Naive thymus-derived CD4-positive, alpha-beta T cell (primary cell): ENCODE measurements around the gene ARHGAP42. TPM values are rescaled to one million over a fixed set of nuclear protein-coding genes. Genes with fewer than 3 reads are reported as not detected.

Source experiments
- ATAC-seq: fragments of 150-1000 bp; cut with Tn5 transposase; 2 replicates; pipeline ENCODE4 v1.10.0; 2021; ENCODE audit warnings: mild to moderate bottlenecking, moderate library complexity
- CTCF ChIA-PET: fragments of 350-600 bp; sonication (Branson Sonifier 250); formaldehyde crosslinking; loops from one replicate; lab custom pipeline; 2021; ENCODE audit warnings: antibody characterized with exemption; lab: Charles Lee
- POLR2A ChIA-PET: fragments of 350-600 bp; sonication (Branson Sonifier 250); formaldehyde crosslinking; loops from one replicate; lab custom pipeline; 2021; ENCODE audit warnings: antibody characterized with exemption, inconsistent platforms; lab: Charles Lee
- DNase-seq, 9 donors: peaks; one replicate each; pipeline versions ENCODE4 v3.0.0 to v3.0.0-alpha.2; 2020 to 2022; ENCODE audit warnings: mixed read lengths in 1 of 9
- H3K27ac ChIP-seq: one replicate; pipeline ENCODE4 v1.7.0; 2013; ENCODE audit warnings: mild to moderate bottlenecking, low read depth, low read length, moderate library complexity
- H3K27me3 ChIP-seq, 2 donors: one replicate each; pipeline ENCODE4 v1.7.0; 2013; ENCODE audit warnings: low read length in 2 of 2, mild to moderate bottlenecking in 2 of 2, moderate library complexity in 2 of 2; ENCODE audit not compliant: control insufficient read depth in 2 of 2, insufficient read depth in 2 of 2
- H3K36me3 ChIP-seq, 3 experiments: 1 replicate in 2 of 3; 2 replicates in 1 of 3; pipeline ENCODE4 v1.7.0; 2013; ENCODE audit warnings: low read length in 3 of 3, mild to moderate bottlenecking in 3 of 3, moderate library complexity in 1 of 3; ENCODE audit not compliant: insufficient read depth in 3 of 3, control insufficient read depth in 2 of 3
- H3K4me1 ChIP-seq, 2 donors: one replicate each; pipeline ENCODE4 v1.7.0; 2013; ENCODE audit warnings: low read length in 2 of 2, mild to moderate bottlenecking in 2 of 2, moderate library complexity in 1 of 2; ENCODE audit not compliant: control insufficient read depth in 2 of 2, insufficient read depth in 2 of 2
- H3K4me3 ChIP-seq: 2 replicates; pipeline ENCODE4 v1.7.0; 2013; ENCODE audit warnings: mild to moderate bottlenecking, low read length
- H3K9me3 ChIP-seq, 3 experiments: 1 replicate in 2 of 3; 2 replicates in 1 of 3; pipeline ENCODE4 v1.7.0; 2013; ENCODE audit warnings: low read length in 3 of 3; ENCODE audit not compliant: control insufficient read depth in 2 of 3
- H3K27ac Mint-ChIP-seq, 9 donors: one replicate each; pipeline ENCODE4 v1.8.0; 2020 to 2022; ENCODE audit warnings: mixed read lengths in 9 of 9, mild to moderate bottlenecking in 8 of 9, moderate library complexity in 5 of 9, inconsistent platforms in 2 of 9
- H3K27me3 Mint-ChIP-seq, 5 donors: one replicate each; pipeline ENCODE4 v1.8.0; 2021 to 2022; ENCODE audit warnings: mixed read lengths in 5 of 5, mild to moderate bottlenecking in 1 of 5
- H3K36me3 Mint-ChIP-seq, 5 donors: one replicate each; pipeline ENCODE4 v1.8.0; 2020 to 2022; ENCODE audit warnings: mixed read lengths in 5 of 5, mild to moderate bottlenecking in 3 of 5, inconsistent platforms in 1 of 5
- H3K4me1 Mint-ChIP-seq, 7 donors: one replicate each; pipeline ENCODE4 v1.8.0; 2020 to 2022; ENCODE audit warnings: mixed read lengths in 7 of 7, mild to moderate bottlenecking in 3 of 7, inconsistent platforms in 1 of 7
- H3K4me3 Mint-ChIP-seq, 10 donors: one replicate each; pipeline ENCODE4 v1.8.0; 2020 to 2022; ENCODE audit warnings: mild to moderate bottlenecking in 10 of 10, mixed read lengths in 10 of 10, moderate library complexity in 6 of 10, inconsistent platforms in 2 of 10
- H3K9me3 Mint-ChIP-seq, 11 donors: one replicate each; pipeline ENCODE4 v1.8.0; 2020 to 2022; ENCODE audit warnings: mixed read lengths in 11 of 11, mild to moderate bottlenecking in 4 of 11, inconsistent platforms in 1 of 11, moderate library complexity in 1 of 11
- intact Hi-C, 2 donors: fragments of 100-400 bp; cut with micrococcal nuclease; formaldehyde crosslinking; loops; one replicate each; pipeline ENCODE4 v1.15.1; 2023
- polyA plus RNA-seq, 2 donors: library from polyadenylated mRNA; unstranded; fragments of 300-500 nt; fragmentation: Illumina TruSeq; gene quantifications; one replicate each; pipeline ENCODE4 v1.2.3, GENCODE V29; 2021
- total RNA-seq, 6 experiments: library from RNA in 5 of 6; stranded (reverse) in 5 of 6; gene quantifications; 1 replicate in 5 of 6; 2 replicates in 1 of 6; pipeline ENCODE4 v1.2.3 and lab custom pipeline; 2021 to 2026

ARHGAP42 gene
- total and polyA plus RNA-seq, 7 experiments from 2014 or later, result 0.05 to 0.66 (median 0.21) TPM; not detected in 4

DNA sequence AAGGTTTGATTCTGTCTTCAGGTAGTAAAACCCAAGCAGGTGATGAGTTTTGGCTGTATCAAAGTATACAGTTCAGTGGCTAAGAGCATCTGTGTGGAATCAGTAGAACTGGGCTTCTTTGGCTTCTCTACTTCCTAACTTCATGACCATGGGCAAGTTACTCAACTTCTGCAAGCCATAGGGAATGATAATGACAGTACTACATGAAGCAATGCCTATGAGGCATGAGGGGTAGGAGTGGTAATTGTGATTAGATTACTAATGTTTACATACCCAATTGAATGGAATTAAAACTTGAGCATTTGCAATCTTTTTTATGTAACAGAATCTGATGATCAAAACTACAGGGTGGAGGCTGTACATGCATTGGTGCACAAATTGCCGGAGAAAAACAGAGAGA is 278.3 kb downstream of the ARHGAP42 start:
- ATAC-seq (no peak), DNase-seq (no peak)
- no peak overlapping the region for H3K4me3 Mint-ChIP-seq
- Histone ChIP-seq H3K4me1 (no peaks in the 10 kb centered on the region), H3K27ac (no peak overlapping the region), H3K36me3 (no peaks in the 10 kb centered on the region), H3K4me3 (no peak overlapping the region), H3K27me3 (no peaks in the 10 kb centered on the region), H3K9me3 (no peaks in the 10 kb centered on the region)
- no peaks in the 10 kb centered on the region for H3K4me1 Mint-ChIP-seq
- H3K36me3 Mint-ChIP-seq, result peaks cover 0 to 5% (median 0%) of the 10 kb centered on the region in 5 donors
- intact Hi-C loops, result no loop called here
- H3K9me3 Mint-ChIP-seq, result peaks cover 0 to 17% (median 5%) of the 10 kb centered on the region in 11 donors
- H3K27ac Mint-ChIP-seq, result no peak overlapping the region
- no peaks in the 10 kb centered on the region for H3K27me3 Mint-ChIP-seq
- ChIA-PET POLR2A (no interaction called here), CTCF (no interaction called here)

DNA sequence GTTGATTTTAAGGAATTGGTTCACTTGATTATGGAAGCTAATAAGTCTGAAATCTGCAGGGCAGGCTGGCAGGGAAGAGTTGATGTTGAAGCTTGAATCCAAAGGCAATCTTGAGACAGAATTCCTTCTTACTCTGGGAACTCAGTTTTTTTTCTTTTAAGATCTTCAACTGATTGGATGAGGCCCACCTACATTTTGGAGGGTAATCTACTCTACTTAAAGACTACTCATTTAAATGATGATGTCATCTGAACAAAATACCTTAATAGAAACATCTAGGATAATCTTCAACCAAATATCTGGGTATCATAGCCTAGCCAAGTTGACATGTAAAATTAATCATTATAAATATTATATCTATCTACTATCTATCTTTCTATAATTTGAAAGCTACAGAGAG is 279.3 kb downstream of the ARHGAP42 start:
- no peaks in the 10 kb centered on the region for H3K4me1 Mint-ChIP-seq
- H3K4me3 Mint-ChIP-seq, result no peak overlapping the region
- intact Hi-C loops, result no loop called here
- Histone ChIP-seq H3K4me3 (no peak overlapping the region), H3K27ac (no peak overlapping the region), H3K27me3 (no peaks in the 10 kb centered on the region), H3K9me3 (no peaks in the 10 kb centered on the region), H3K36me3 (no peaks in the 10 kb centered on the region), H3K4me1 (no peaks in the 10 kb centered on the region)
- H3K9me3 Mint-ChIP-seq, result peaks cover 0 to 21% (median 5%) of the 10 kb centered on the region in 11 donors
- no peak overlapping the region for H3K27ac Mint-ChIP-seq
- no peak for DNase-seq
- no peak for ATAC-seq
- ChIA-PET POLR2A (no interaction called here), CTCF (no interaction called here)
- H3K27me3 Mint-ChIP-seq, result no peaks in the 10 kb centered on the region
- H3K36me3 Mint-ChIP-seq, result peaks cover 0 to 5% (median 0%) of the 10 kb centered on the region in 5 donors

DNA sequence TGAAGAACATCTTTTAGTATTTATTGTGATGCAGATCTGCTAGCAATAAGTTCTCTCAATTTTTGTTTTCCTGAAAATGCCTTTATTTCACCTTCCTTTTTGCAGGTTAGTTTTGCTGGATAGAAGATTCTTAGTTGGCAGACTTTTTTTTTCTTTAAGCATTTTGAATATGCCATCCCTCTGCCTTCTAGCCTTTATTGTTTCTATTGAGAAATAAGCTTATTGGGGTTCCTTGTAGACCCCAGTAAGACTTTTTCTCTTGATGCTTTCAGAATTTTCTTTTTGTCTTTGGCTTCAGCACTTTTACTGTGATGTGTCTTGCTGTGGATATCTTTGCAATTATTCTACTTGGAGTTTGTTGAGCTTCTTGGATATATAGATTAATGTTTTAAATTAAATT is 281.9 kb downstream of the ARHGAP42 start:
- ATAC-seq (no peak), DNase-seq (no peak)
- H3K4me1 Mint-ChIP-seq, result no peaks in the 10 kb centered on the region
- ChIA-PET CTCF (interaction anchor here (0.6 kb wide), 1 partner anchor 69 kb away, joined by 4 read pairs; no protein-coding TSS in a partner anchor), POLR2A (no interaction called here)
- H3K4me3 Mint-ChIP-seq, result no peak overlapping the region
- peaks cover 0 to 5% (median 0%) of the 10 kb centered on the region in 5 donors for H3K36me3 Mint-ChIP-seq
- H3K27ac ChIP-seq, result no peak overlapping the region
- intact Hi-C loops, result no loop called here
- H3K9me3 ChIP-seq, result no peaks in the 10 kb centered on the region
- H3K4me1 ChIP-seq, result no peaks in the 10 kb centered on the region
- H3K27ac Mint-ChIP-seq, result no peak overlapping the region
- no peak overlapping the region for H3K4me3 ChIP-seq
- no peaks in the 10 kb centered on the region for H3K27me3 ChIP-seq
- H3K27me3 Mint-ChIP-seq, result no peaks in the 10 kb centered on the region
- peaks cover 0 to 21% (median 6%) of the 10 kb centered on the region in 11 donors for H3K9me3 Mint-ChIP-seq
- H3K36me3 ChIP-seq, result no peaks in the 10 kb centered on the region

DNA sequence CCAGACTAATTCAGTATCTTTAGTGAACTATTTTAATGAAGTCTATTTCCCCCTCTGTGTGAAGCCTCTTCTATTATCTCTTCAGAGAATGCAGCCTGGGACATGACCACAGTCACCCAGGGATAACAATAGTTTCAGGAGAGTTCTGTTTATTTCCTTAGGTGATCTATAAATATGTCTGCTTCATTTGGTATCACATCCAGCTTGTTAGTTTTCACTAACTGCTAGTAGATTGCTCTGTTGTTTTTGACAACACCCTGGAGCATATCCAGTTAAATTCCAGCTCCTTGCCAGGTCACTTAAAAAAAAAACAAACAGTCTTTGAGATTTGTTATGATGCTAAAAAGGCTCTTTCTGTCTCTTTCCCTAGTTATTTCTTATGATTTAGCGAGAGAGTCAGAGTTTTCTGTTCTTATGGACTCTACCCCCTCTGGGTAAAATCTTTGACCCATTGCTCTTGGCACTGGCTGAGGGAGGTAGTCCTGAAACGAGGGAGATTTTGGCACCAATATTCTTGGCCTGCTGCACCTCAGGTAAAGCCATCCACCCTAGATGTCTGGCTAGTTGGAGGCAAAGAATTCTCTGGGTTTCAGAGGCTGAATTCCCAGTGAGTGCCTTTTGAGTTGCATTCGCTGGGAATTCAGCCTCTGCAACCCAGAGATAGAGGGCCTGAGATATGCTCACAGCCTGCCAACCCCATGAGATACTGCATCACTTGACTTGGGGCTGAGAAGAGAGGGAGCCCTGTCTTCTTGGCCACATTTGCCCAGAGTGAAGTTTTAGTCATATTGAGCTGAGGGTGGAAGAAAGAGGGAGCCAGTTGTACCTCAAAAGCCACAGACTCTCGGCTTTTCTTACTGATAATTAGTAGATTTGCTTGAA is 283.4 kb downstream of the ARHGAP42 start:
- ATAC-seq (no peak), DNase-seq (no peak)
- Histone ChIP-seq H3K36me3 (no peaks in the 10 kb centered on the region), H3K4me3 (no peak overlapping the region), H3K4me1 (no peaks in the 10 kb centered on the region), H3K9me3 (no peaks in the 10 kb centered on the region), H3K27ac (no peak overlapping the region), H3K27me3 (no peaks in the 10 kb centered on the region)
- ChIA-PET CTCF (no interaction called here), POLR2A (no interaction called here)
- H3K27me3 Mint-ChIP-seq, result no peaks in the 10 kb centered on the region
- no peak overlapping the region for H3K4me3 Mint-ChIP-seq
- no peaks in the 10 kb centered on the region for H3K4me1 Mint-ChIP-seq
- intact Hi-C loops, result no loop called here
- no peak overlapping the region for H3K27ac Mint-ChIP-seq
- peaks cover 0 to 21% (median 6%) of the 10 kb centered on the region in 11 donors for H3K9me3 Mint-ChIP-seq
- peaks cover 0 to 5% (median 0%) of the 10 kb centered on the region in 5 donors for H3K36me3 Mint-ChIP-seq

DNA sequence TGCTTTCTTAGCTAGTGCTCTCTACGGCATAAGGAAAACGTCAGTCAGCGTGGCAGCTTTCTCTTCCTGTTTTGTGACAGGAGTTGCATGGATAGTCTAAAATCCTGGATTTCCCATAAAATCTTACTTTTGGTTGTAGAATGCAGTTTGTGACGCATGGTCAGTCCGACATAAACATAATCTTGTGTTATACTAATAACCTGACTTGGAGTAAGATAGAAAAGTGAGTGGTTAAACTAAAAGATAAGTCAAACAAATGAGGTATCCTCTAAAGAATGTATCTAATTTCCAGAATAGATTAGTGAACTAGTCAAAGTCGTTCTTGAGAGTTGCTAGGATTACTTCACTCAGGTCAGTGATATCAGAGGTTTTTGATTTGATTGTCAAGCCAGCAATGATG is 285.0 kb downstream of the ARHGAP42 start:
- H3K9me3 Mint-ChIP-seq, result peaks cover 0 to 21% (median 6%) of the 10 kb centered on the region in 11 donors
- DNase-seq (no peak), ATAC-seq (no peak)
- peaks cover 0 to 5% (median 0%) of the 10 kb centered on the region in 5 donors for H3K36me3 Mint-ChIP-seq
- Histone ChIP-seq H3K27me3 (no peaks in the 10 kb centered on the region), H3K4me3 (no peak overlapping the region), H3K36me3 (no peaks in the 10 kb centered on the region), H3K4me1 (no peaks in the 10 kb centered on the region), H3K27ac (no peak overlapping the region), H3K9me3 (no peaks in the 10 kb centered on the region)
- intact Hi-C loops, result no loop called here
- no peaks in the 10 kb centered on the region for H3K4me1 Mint-ChIP-seq
- no peak overlapping the region for H3K27ac Mint-ChIP-seq
- H3K27me3 Mint-ChIP-seq, result no peaks in the 10 kb centered on the region
- no peak overlapping the region for H3K4me3 Mint-ChIP-seq
- ChIA-PET CTCF (no interaction called here), POLR2A (no interaction called here)

DNA sequence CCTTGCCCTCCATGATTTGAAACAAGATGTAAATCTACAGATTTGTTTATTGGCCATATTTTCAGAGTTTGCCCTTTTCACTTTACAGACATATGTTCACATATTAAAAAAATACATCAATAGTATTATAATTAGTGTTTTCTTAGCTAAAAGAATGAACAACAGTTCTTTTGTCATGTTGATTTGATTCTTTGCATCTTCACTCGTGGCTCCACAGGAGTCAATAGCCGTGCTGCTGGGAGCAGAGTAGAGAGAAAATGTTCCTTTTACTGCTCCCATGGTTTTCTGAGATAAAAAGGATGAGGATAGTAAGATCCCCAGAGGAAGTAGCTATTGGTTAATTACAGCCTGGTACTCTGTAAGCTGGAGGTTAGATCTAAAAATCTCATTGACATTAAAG is 291.4 kb downstream of the ARHGAP42 start:
- ATAC-seq (no peak), DNase-seq (no peak)
- H3K9me3 ChIP-seq, result no peaks in the 10 kb centered on the region
- no peaks in the 10 kb centered on the region for H3K27me3 Mint-ChIP-seq
- peaks cover 0 to 10% (median 0%) of the 10 kb centered on the region in 11 donors for H3K9me3 Mint-ChIP-seq
- no peak overlapping the region for H3K27ac Mint-ChIP-seq
- H3K27ac ChIP-seq, result no peak overlapping the region
- H3K4me3 Mint-ChIP-seq, result no peak overlapping the region
- CTCF ChIA-PET, result no interaction called here
- H3K4me1 Mint-ChIP-seq, result no peaks in the 10 kb centered on the region
- H3K4me1 ChIP-seq, result no peaks in the 10 kb centered on the region
- H3K36me3 Mint-ChIP-seq, result no peaks in the 10 kb centered on the region
- no peak overlapping the region for H3K4me3 ChIP-seq
- intact Hi-C loops, result no loop called here
- POLR2A ChIA-PET, result no interaction called here
- H3K27me3 ChIP-seq, result no peaks in the 10 kb centered on the region
- H3K36me3 ChIP-seq, result no peaks in the 10 kb centered on the region

DNA sequence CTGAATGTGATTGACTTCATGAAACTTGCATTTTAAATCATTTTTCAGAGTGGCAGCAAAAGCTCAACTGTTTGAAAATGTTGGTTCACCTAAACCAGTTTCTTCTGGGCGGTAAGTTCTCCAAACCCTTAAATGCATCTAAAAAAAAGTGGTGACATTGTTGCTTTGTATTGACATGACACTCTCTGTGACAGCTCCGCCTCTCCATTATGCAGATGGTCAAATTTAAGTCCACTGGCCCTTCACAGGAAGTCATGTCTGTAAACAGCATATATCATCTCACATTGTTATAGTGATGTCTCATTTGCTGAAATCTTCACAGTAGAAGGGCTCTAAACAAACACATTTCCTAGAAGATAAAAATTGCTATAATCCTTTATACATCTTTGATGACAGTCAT is 291.9 kb downstream of the ARHGAP42 start:
- DNase-seq (no peak), ATAC-seq (no peak)
- Mint-ChIP-seq H3K4me3 (no peak overlapping the region), H3K27me3 (no peaks in the 10 kb centered on the region), H3K9me3 (peaks cover 0 to 10% (median 0%) of the 10 kb centered on the region in 11 donors), H3K36me3 (no peaks in the 10 kb centered on the region), H3K4me1 (no peaks in the 10 kb centered on the region), H3K27ac (no peak overlapping the region)
- H3K27me3 ChIP-seq, result no peaks in the 10 kb centered on the region
- no peak overlapping the region for H3K27ac ChIP-seq
- POLR2A ChIA-PET, result no interaction called here
- no peaks in the 10 kb centered on the region for H3K9me3 ChIP-seq
- intact Hi-C loops, result no loop called here
- H3K36me3 ChIP-seq, result no peaks in the 10 kb centered on the region
- no peaks in the 10 kb centered on the region for H3K4me1 ChIP-seq
- CTCF ChIA-PET, result no interaction called here
- H3K4me3 ChIP-seq, result no peak overlapping the region
